GM10266 (cell line): ENCODE measurements around the gene DDX56.

Experiments used
- DNase-seq: peaks from one replicate; pipeline ENCODE4 v3.0.0; 2012; ENCODE audit errors: extremely low spot score
- CTCF ChIP-seq: IDR thresholded peaks from 2 replicates; pipeline ENCODE4 v1.5.1; 2012; ENCODE audit warnings: mild to moderate bottlenecking, low read depth; ENCODE audit not compliant: control insufficient read depth, insufficient read depth; ENCODE audit errors: missing control alignments

Gene DDX56

GRCh38 chr7:44617225-44617890 lies 43.6 kb upstream of the DDX56 start:
- no peak for TF ChIP-seq CTCF
- no peak for DNase-seq

- no peak for DNase-seq
- TF ChIP-seq CTCF, result no peak
Observed at GRCh38 chr7:44616545-44616944, 42.8 kb upstream of the DDX56 start.

GRCh38 chr7:44615793-44616192 lies 42.1 kb upstream of the DDX56 start:
- TF ChIP-seq CTCF, result no peak
- DNase-seq, result no peak

GRCh38 chr7:44615149-44615611 lies 41.5 kb upstream of the DDX56 start:
- DNase-seq, result no peak
- TF ChIP-seq CTCF, result no peak

- TF ChIP-seq CTCF, result no peak
- no peak for DNase-seq
Observed at GRCh38 chr7:44609829-44610228, 36.1 kb upstream of the DDX56 start.

GRCh38 chr7:44608916-44609648 lies 35.4 kb upstream of the DDX56 start:
- DNase-seq, result no peak
- TF ChIP-seq CTCF, result no peak
